ENCODE data around the gene NNMT. TPM values are rescaled to one million over a fixed set of nuclear protein-coding genes. Genes with fewer than 3 reads are reported as not detected.

The NNMT gene
- total RNA-seq, 1 experiment from 2014 or later: not detected

GRCh38 chr11:114256176-114256966, 39.8 kb upstream of the NNMT start:
- DNase-seq: no peak
- Histone ChIP-seq H3K9me2 (ENCODE audit: insufficient read depth) (no peaks in the 10 kb centered on the region), H3K79me2 (ENCODE audit: low read depth) (no peaks in the 10 kb centered on the region), H3K4me3 (no peak overlapping the region), H3K9me3 (ENCODE audit: insufficient read depth, low read depth) (no peaks in the 10 kb centered on the region), H3F3A (ENCODE audit: insufficient read depth, low read depth) (no peaks in the 10 kb centered on the region), H3K36me3 (ENCODE audit: low read depth) (no peaks in the 10 kb centered on the region), H2AFZ (no peak overlapping the region), H4K20me1 (ENCODE audit: insufficient read depth) (no peaks in the 10 kb centered on the region), H3K4me1 (replicated peaks; ENCODE audit: insufficient read depth) (no peaks in the 10 kb centered on the region), H3K4me2 (no peak overlapping the region), H3K27me3 (ENCODE audit: insufficient read depth, low read depth) (peaks cover 97% of the 10 kb centered on the region), H3K27ac (no peak overlapping the region)
- no TSS peak for BruUV-seq (replicated peaks)
- POLR2A ChIA-PET (ENCODE audit: unreplicated experiment): no interaction called here
- CTCF ChIA-PET: no interaction called here
- TF ChIP-seq CTCF (conservative IDR thresholded peaks at IDR 0.05): no peak
- TF ChIP-seq EZH2 (IDR thresholded peaks at IDR 0.05; ENCODE audit: low read depth): no peak
- intact Hi-C loops (cut with micrococcal nuclease; ENCODE audit: unreplicated experiment): no loop called here

- intact Hi-C loops (cut with micrococcal nuclease; ENCODE audit: unreplicated experiment): no loop called here
- Histone ChIP-seq H3K9me3 (ENCODE audit: insufficient read depth, low read depth) (no peaks in the 10 kb centered on the region), H3K79me2 (ENCODE audit: low read depth) (no peaks in the 10 kb centered on the region), H3K4me2 (no peak overlapping the region), H3K27ac (no peak overlapping the region), H3K4me1 (replicated peaks; ENCODE audit: insufficient read depth) (no peaks in the 10 kb centered on the region), H4K20me1 (ENCODE audit: insufficient read depth) (no peaks in the 10 kb centered on the region), H3K4me3 (no peak overlapping the region), H3K36me3 (ENCODE audit: low read depth) (no peaks in the 10 kb centered on the region), H3K9me2 (ENCODE audit: insufficient read depth) (no peaks in the 10 kb centered on the region), H2AFZ (no peak overlapping the region), H3K27me3 (ENCODE audit: insufficient read depth, low read depth) (peaks cover 97% of the 10 kb centered on the region), H3F3A (ENCODE audit: insufficient read depth, low read depth) (no peaks in the 10 kb centered on the region)
- no peak for DNase-seq
- BruUV-seq (replicated peaks): no TSS peak
- TF ChIP-seq EZH2 (IDR thresholded peaks at IDR 0.05; ENCODE audit: low read depth) (no peak), CTCF (conservative IDR thresholded peaks at IDR 0.05) (no peak)
- CTCF ChIA-PET: no interaction called here
- POLR2A ChIA-PET (ENCODE audit: unreplicated experiment): no interaction called here
Observed at GRCh38 chr11:114256967-114257286, 39.3 kb upstream of the NNMT start.

- H3K4me1 ChIP-seq (replicated peaks; ENCODE audit: insufficient read depth): no peaks in the 10 kb centered on the region
- no TSS peak for BruUV-seq (replicated peaks)
- H4K20me1 ChIP-seq (ENCODE audit: insufficient read depth): no peaks in the 10 kb centered on the region
- H3K27ac ChIP-seq: no peak overlapping the region
- H2AFZ ChIP-seq: no peak overlapping the region
- TF ChIP-seq EZH2 (IDR thresholded peaks at IDR 0.05; ENCODE audit: low read depth): no peak
- TF ChIP-seq CTCF (conservative IDR thresholded peaks at IDR 0.05): no peak
- ChIA-PET CTCF (no interaction called here), POLR2A (ENCODE audit: unreplicated experiment) (no interaction called here)
- H3K4me3 ChIP-seq: no peak overlapping the region
- H3K27me3 ChIP-seq (ENCODE audit: insufficient read depth, low read depth): peaks cover 97% of the 10 kb centered on the region
- H3F3A ChIP-seq (ENCODE audit: insufficient read depth, low read depth): no peaks in the 10 kb centered on the region
- H3K9me3 ChIP-seq (ENCODE audit: insufficient read depth, low read depth): no peaks in the 10 kb centered on the region
- intact Hi-C loops (cut with micrococcal nuclease; ENCODE audit: unreplicated experiment): no loop called here
- no peak overlapping the region for H3K4me2 ChIP-seq
- DNase-seq: no peak
- no peaks in the 10 kb centered on the region for H3K9me2 ChIP-seq (ENCODE audit: insufficient read depth)
- H3K36me3 ChIP-seq (ENCODE audit: low read depth): no peaks in the 10 kb centered on the region
- no peaks in the 10 kb centered on the region for H3K79me2 ChIP-seq (ENCODE audit: low read depth)
Observed at GRCh38 chr11:114257621-114258558, 38.3 kb upstream of the NNMT start.

Data from PC-9 (cell line).